HG02623 (cell line): ENCODE results near the gene BRF1.
A peak's percentile ranks its signal among the peaks of the same experiment; 100 is the strongest.
"Not testable (repeated sequence)": the region's sequence is repeated elsewhere in the genome, so short reads cannot be mapped to it uniquely, and the experiment has no call there.

Source experiments
- ATAC-seq: cut with Tn5 transposase; IDR thresholded peaks from one replicate; pipeline ENCODE4 v1.9.1; 2021; ENCODE audit warnings: moderate library complexity; ENCODE audit not compliant: unreplicated experiment

Gene BRF1

DNA sequence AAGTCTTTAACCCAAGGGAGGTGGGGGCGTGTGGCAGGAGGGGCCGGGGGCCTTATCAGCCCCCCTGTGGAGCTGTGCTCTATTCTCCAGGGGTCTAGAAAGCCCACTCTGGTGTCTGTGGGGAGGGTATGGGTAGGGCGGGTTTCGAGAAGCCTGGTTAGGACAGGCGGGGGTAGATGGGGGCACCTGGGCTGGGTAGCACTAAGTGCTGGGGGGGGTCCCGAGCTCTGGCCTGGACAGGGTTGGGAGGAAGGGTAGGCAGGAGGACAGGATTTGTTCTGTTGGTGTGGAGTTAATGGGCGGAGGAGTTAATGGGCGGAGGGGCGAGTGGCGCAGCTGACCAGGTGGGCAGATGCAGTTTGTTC lies 15.8 kb upstream of the BRF1 start:
- no peak for ATAC-seq

- ATAC-seq, result no peak
These were observed 15.3 kb upstream of the BRF1 start for GRCh38 chr14:105315941-105316576.

- ATAC-seq, result peak; percentile 10
These were observed 14.5 kb upstream of the BRF1 start for GRCh38 chr14:105315211-105315721.

GRCh38 chr14:105314287-105315200 lies 13.7 kb upstream of the BRF1 start, which contains the start of gene PACS2:
Gene PACS2, plus strand, starts transcription at chr14:105314748. Its CDS starts 171 bp downstream, at chr14:105314919.
- ATAC-seq, result peak; percentile 64

GRCh38 chr14:105313381-105314286 lies 12.8 kb upstream of the BRF1 start:
- ATAC-seq, result peak; percentile 21

GRCh38 chr14:105312973-105313372 lies 12.2 kb upstream of the BRF1 start:
- ATAC-seq, result no peak

GRCh38 chr14:105311838-105312237 lies 11.0 kb upstream of the BRF1 start:
- ATAC-seq, result no peak

DNA sequence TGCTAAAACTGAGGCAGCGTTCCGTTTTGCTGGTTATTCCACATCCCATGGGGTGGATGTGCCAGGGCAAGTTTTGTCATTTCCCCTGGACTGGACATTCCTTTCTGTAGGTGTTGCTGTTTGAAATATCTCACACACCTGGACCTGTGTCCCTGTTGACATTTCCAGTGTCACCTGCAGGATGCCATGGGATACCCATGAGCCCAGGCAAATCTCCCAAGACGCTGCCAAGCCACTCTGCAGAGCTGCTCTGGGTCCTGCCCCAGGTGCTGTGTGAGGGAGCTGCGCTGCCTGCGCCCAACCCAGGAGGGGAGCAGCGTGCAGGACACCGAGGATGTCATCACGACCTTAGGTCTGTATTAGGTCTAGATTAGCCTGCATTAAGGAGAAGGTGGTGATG lies 8.6 kb upstream of the BRF1 start:
- ATAC-seq, result no peak

- ATAC-seq, result no peak
These were observed 6.4 kb upstream of the BRF1 start for GRCh38 chr14:105307052-105307727.

GRCh38 chr14:105305791-105306190 lies 5.0 kb upstream of the BRF1 start:
- ATAC-seq, result no peak

DNA sequence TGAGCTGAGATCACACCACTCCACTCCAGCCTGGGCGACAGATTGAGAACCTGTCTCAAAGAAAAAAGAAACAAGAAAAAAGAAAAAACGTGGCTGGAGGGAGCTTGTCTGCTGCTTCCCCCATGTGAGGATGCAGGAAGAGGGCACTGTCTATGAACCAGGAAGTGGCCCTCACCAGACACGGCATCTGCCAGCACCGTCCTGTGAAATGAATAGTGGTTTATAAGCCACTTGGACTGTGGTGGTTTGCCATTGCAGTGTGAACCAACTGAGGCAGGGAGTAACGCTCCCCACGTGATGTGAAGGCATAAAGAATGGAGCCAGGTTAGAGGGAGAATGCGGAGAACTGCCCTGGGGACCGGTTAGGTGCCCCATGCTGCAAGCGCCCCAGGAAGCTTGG lies 4.5 kb upstream of the BRF1 start:
- ATAC-seq, result no peak

DNA sequence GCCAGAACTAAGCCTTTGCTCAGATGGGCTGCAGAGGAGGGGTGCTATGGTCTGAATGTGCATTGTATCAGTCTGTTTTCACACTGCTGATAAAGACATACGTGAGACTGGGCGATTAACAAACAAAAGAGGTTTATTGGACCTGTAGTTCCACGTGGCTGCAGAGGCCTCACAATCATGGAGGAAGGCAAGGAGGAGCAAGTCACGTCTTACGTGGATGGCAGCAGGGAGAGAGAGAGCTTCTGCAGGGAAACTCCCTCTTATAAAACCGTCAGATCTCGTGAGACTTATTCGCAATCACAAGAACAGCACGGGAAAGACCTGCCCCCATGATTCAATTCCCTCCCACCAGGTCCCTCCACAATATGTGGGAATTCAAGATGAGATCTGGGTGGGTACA lies 3.8 kb upstream of the BRF1 start:
- no peak for ATAC-seq

- no peak for ATAC-seq
These were observed 3.1 kb upstream of the BRF1 start for GRCh38 chr14:105303949-105304348.

DNA sequence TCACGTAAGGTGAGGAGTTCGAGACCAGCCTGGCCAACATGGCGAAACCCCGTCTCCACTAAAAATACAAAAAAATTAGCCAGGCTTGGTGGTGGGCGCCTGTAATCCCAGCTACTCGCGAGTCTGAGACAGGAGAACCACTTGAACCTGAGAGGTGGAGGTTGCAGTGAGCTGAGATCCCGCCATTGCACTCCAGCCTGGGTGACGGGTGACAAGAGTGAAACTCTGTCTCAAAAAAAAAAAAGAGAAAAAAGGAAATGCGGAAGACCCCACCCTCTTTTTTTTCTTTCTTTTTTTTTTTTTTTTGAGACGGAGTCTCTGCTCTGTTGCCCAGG lies 1.1 kb upstream of the BRF1 start:
- ATAC-seq, result not testable (repeated sequence)

DNA sequence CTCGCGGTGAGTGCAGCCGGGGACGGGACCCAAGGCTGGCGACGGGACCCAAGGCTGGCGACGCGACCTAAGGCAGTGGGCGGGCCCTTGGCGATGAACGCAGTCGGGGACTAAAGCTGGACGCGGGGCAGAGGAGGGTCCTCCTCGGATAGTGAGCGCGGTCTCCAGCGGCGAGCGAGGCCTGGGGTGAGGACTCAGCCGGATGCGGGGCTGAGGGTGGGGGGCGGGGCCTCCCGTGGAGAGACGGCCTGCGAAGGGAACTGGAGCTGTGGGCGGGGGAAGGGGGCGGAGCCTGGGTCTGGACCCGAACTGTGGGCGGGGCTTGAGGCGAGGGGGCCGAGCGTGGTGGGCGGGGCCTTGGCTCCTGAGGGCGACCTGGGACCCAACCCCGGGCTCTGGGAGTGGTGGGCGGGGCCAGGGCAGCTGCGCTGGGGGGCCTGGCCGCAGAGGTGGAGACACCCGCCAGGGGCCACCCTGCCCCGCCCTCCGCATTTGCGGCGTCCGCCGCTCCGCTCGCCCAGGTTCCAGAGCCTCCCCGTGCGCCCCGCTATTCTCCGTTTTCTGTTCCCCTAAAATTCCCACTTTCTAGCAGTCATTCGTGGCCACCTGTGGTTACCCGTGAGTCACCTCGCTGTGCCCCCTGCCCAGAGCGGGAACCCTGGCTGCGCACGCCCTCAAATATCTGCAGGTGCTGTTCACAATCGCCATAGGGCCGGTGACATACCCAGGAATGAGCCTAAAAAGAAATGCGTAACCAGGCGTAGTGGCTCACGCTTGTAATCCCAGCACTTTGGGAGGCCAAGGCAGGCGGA lies 508 bp upstream of the BRF1 start:
- ATAC-seq, result peak; percentile 44

GRCh38 chr14:105299654-105300541 lies 903 bp downstream of the BRF1 start:
- ATAC-seq, result peak; percentile 20

DNA sequence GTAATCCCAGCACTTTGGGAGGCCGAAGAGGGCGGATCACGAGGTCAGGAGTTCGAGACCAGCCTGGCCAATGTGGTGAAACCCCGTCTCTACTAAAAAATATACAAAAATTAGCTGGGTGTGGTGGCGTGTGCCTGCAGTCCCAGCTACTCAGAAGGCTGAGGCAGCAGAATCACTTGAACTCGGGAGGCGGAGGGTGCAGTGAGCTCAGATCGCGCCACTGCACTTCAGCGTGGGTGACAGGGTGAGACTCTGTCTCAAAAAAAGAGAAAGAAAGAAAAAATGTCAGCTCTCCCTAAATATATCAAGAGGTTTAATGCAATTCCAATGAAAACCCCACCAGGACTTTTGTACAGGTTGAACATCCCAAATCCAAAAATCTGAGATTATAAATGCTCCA lies 3.5 kb downstream of the BRF1 start:
- ATAC-seq, result not testable (repeated sequence)

DNA sequence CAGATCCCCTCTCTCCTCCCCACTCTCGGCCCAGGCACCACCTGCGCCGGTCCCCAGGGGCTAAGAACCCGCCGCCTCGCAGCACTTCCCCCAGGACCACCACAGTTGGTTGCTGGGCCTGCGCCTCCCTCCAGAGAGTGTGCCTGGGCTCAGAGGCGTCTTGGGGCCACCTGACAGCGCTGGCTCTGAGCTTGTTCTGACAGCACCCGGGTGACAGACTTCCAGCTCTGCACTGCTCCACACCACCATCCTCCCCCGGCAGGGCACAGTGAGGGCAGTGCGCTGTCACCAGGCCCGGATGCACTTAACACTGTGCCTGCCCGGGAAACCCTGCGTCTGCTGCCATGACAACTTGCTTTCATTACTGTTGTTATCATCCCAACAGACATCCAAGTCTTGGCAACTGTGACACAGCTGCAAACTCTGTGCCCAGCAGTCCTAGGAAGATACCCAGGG lies 6.6 kb downstream of the BRF1 start:
- ATAC-seq, result no peak
